Loucy (cell line): ENCODE data around the gene PAFAH1B1.

ENCODE experiments used
- CTCF ChIP-seq: fragments of 200-600 bp; sonication (generic); conservative IDR thresholded peaks from 2 replicates; pipeline ENCODE4 v1.5.1; 2014; ENCODE audit warnings: mild to moderate bottlenecking, antibody characterized with exemption, low read length
- EZH2phosphoT487 ChIP-seq: fragments of 200-600 bp; IDR thresholded peaks from 2 replicates; pipeline ENCODE4 v1.6.1; 2018; ENCODE audit warnings: antibody characterized with exemption, mild to moderate bottlenecking, moderate library complexity, borderline replicate concordance

GRCh38 chr17:2545393-2545792, 48.1 kb upstream of the PAFAH1B1 start:
- TF ChIP-seq CTCF: no peak
- TF ChIP-seq EZH2phosphoT487: no peak
